Measurements from ENCODE around the gene CACNB4. TPM values are rescaled to one million over a fixed set of nuclear protein-coding genes. Genes with fewer than 3 reads are reported as not detected.
"Not testable (repeated sequence)": the region's sequence is repeated elsewhere in the genome, so short reads cannot be mapped to it uniquely, and the experiment has no call there.

CACNB4 gene
- total and polyA plus RNA-seq, 12 donors, result 0.09 to 0.95 (median 0.38) TPM

GRCh38 chr2:151943461-151943860, 155.4 kb downstream of the CACNB4 start:
- no peaks in the 10 kb centered on the region for H3K36me3 ChIP-seq
- 89 to 93% methylated on average over 1 of the region's 1 CpG for WGBS, 2 donors
- intact Hi-C loops (cut with DNase I), result loop anchor here in 1 of 10 donors (10.0 kb wide), 1 partner anchor 119 kb away; the partner anchor contains the start of gene ARL5A
- no peak overlapping the region for H3K27ac ChIP-seq
- no peaks in the 10 kb centered on the region for H3K27me3 ChIP-seq
- no peak for ATAC-seq
- no peak for DNase-seq
- no peak for TF ChIP-seq CTCF (IDR thresholded peaks at IDR 0.05)
- peaks cover 0 to 20% (median 0%) of the 10 kb centered on the region in 11 donors for H3K9me3 ChIP-seq
- peaks cover 0 to 19% (median 11%) of the 10 kb centered on the region in 9 donors for H3K4me1 ChIP-seq
- no peak overlapping the region for H3K4me3 ChIP-seq

DNA sequence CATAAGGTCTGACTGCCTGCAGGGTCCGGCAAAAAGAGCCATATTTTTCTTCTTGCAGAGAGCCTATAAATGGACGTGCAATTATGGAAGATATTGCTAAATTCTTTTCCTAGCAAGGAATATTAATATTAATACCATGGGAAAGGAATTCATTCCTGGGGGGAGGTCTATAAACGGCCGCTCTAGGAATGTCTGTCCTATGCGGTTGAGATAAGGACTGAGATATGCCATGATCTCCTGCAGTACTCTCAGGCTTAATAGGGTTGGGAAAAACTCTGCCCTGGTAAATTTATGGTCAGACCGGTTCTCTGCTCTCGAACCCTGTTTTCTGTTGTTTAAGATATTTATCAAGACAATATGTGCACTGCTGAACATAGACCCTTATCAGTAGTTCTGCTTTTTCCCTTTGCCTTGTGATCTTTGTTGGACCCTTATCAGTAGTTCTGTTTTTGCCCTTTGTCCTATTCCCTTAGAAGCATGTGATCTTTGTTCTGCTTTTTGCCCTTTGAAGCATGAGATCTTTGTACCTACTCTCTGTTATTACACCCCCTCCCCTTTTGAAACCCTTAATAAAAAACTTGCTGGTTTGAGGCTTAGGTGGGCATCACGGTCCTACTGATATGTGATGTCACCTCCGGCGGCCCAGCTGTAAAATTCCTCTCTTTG, 156.2 kb downstream of the CACNB4 start:
- H3K36me3 ChIP-seq, H3K27ac ChIP-seq, H3K4me3 ChIP-seq, DNase-seq, H3K27me3 ChIP-seq, ATAC-seq: not testable (repeated sequence)
- H3K9me3 ChIP-seq, result peaks cover 0 to 20% (median 0%) of the 10 kb centered on the region in 11 donors
- WGBS, 2 donors, result 88 to 89% methylated on average over 10 of the region's 10 CpGs
- intact Hi-C loops (cut with DNase I), result loop anchor here in 1 of 10 donors (10.0 kb wide), 1 partner anchor 118 kb away; the partner anchor contains the start of gene ARL5A
- H3K4me1 ChIP-seq, result peaks cover 0 to 12% (median 9%) of the 10 kb centered on the region in 9 donors

DNA sequence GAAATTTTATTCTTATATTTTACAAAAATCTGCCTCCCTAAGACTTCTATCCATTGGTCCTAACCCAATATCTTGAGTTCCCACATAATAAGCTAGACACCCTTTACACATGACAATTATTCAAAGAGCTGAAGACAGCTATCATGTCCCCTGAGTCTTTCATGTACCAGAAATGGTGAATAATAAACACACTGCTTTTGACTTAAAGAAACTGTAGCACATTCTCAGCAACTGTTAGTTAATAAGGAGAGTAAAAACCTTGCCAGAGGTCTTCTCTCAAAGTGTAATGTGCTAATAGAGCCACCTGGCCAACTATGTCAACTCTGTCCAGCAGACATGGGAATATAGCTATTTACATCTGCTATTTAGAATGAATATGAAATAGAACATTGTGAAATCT, 160.9 kb downstream of the CACNB4 start:
- H3K27ac ChIP-seq, result no peak overlapping the region
- DNase-seq, result no peak
- H3K4me1 ChIP-seq, result no peaks in the 10 kb centered on the region
- H3K36me3 ChIP-seq, result no peaks in the 10 kb centered on the region
- ATAC-seq, result no peak
- no peak for TF ChIP-seq CTCF (IDR thresholded peaks at IDR 0.05)
- H3K4me3 ChIP-seq, result no peak overlapping the region
- intact Hi-C loops (cut with DNase I), result no loop called here
- no peaks in the 10 kb centered on the region for H3K27me3 ChIP-seq
- H3K9me3 ChIP-seq, result peaks cover 0 to 14% (median 0%) of the 10 kb centered on the region in 11 donors

DNA sequence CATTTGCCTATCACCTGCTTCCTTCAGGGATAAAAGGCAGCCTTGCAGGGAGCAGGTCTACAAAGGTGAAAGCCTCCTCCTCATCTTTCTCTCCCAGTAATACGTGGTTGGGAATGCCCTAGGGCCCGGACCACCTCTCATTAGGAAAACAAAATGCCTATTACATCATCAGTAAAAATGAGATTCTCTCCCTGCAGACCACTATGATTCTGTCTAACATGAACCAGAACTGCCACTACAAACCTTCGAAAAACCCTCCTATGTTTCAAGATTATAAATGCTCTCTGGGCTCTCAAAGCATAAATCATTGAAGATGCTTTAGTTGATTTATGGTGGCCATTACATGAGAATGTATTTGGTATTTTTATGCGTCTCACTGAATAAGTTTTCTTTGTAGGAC, 162.2 kb downstream of the CACNB4 start:
- H3K4me3 ChIP-seq, result no peak overlapping the region
- H3K36me3 ChIP-seq, result no peaks in the 10 kb centered on the region
- no peaks in the 10 kb centered on the region for H3K4me1 ChIP-seq
- H3K9me3 ChIP-seq, result peaks cover 0 to under 1% (median 0%) of the 10 kb centered on the region in 11 donors
- ATAC-seq (no peak), DNase-seq (no peak)
- intact Hi-C loops (cut with DNase I), result no loop called here
- TF ChIP-seq CTCF (IDR thresholded peaks at IDR 0.05), result no peak
- H3K27ac ChIP-seq, result no peak overlapping the region
- no peaks in the 10 kb centered on the region for H3K27me3 ChIP-seq
- 85 to 90% methylated on average over 4 of the region's 4 CpGs for WGBS, 2 donors

- no peak for TF ChIP-seq CTCF (IDR thresholded peaks at IDR 0.05)
- H3K27ac ChIP-seq, result no peak overlapping the region
- no peak for ATAC-seq
- no peaks in the 10 kb centered on the region for H3K36me3 ChIP-seq
- no peak for DNase-seq
- H3K4me1 ChIP-seq, result peaks cover 0 to 15% (median 6%) of the 10 kb centered on the region in 9 donors
- no peak overlapping the region for H3K4me3 ChIP-seq
- H3K9me3 ChIP-seq, result no peaks in the 10 kb centered on the region
- no peaks in the 10 kb centered on the region for H3K27me3 ChIP-seq
- intact Hi-C loops (cut with DNase I), result no loop called here
Measured at GRCh38 chr2:151933266-151933804, 165.5 kb downstream of the CACNB4 start.

Measured in heart right ventricle (tissue), 16 donors.